SHP77 (cell line): ENCODE data around the gene PLEKHG3.

Experiments used
- DNase-seq, 2 experiments: peaks; one replicate each; lab custom pipeline; 2025; lab: John Stamatoyannopoulos, UW

Gene PLEKHG3

GRCh38 chr14:64746298-64747250, 42.4 kb downstream of the PLEKHG3 start:
- no peak for DNase-seq

- no peak for DNase-seq
These were observed 43.1 kb downstream of the PLEKHG3 start for GRCh38 chr14:64747327-64747726.

GRCh38 chr14:64748521-64748920, 44.3 kb downstream of the PLEKHG3 start:
- DNase-seq, result no peak

- no peak for DNase-seq
These were observed 44.9 kb downstream of the PLEKHG3 start for GRCh38 chr14:64748995-64749714.

- DNase-seq, result no peak
These were observed 48.7 kb downstream of the PLEKHG3 start for GRCh38 chr14:64752909-64753308.

GRCh38 chr14:64753374-64753773, 49.1 kb downstream of the PLEKHG3 start:
- no peak for DNase-seq

- no peak for DNase-seq
These were observed 49.8 kb downstream of the PLEKHG3 start for GRCh38 chr14:64753999-64754398.

- DNase-seq, result no peak
These were observed 50.5 kb downstream of the PLEKHG3 start for GRCh38 chr14:64754685-64755084.

GRCh38 chr14:64755781-64756221, 51.6 kb downstream of the PLEKHG3 start:
- DNase-seq, result no peak

- no peak for DNase-seq
These were observed 52.5 kb downstream of the PLEKHG3 start for GRCh38 chr14:64756712-64757111.

- no peak for DNase-seq
These were observed 53.4 kb downstream of the PLEKHG3 start for GRCh38 chr14:64757601-64758000.

GRCh38 chr14:64758025-64758521, 53.8 kb downstream of the PLEKHG3 start:
- no peak for DNase-seq

GRCh38 chr14:64758691-64759554, 54.7 kb downstream of the PLEKHG3 start:
- DNase-seq, result no peak

GRCh38 chr14:64759555-64759938, 55.3 kb downstream of the PLEKHG3 start:
- DNase-seq, result no peak

- DNase-seq, result peak; percentile 26 to 65
These were observed 56.0 kb downstream of the PLEKHG3 start for GRCh38 chr14:64760146-64760755.

GRCh38 chr14:64760916-64761315, 56.7 kb downstream of the PLEKHG3 start:
- DNase-seq, result no peak

- peak in 1 of 2 experiments; percentile 61 for DNase-seq
These were observed 57.3 kb downstream of the PLEKHG3 start for GRCh38 chr14:64761441-64762043.

- DNase-seq, result peak; percentile 90 to 92
These were observed 58.1 kb downstream of the PLEKHG3 start for GRCh38 chr14:64762044-64763034.

GRCh38 chr14:64763085-64763782, 59.0 kb downstream of the PLEKHG3 start:
- no peak for DNase-seq
